GM21717 (cell line): ENCODE results near the gene BEST2.

Experiments used
- ATAC-seq: cut with Tn5 transposase; IDR thresholded peaks from one replicate; pipeline ENCODE4 v1.9.1; 2021; ENCODE audit warnings: mild to moderate bottlenecking, moderate library complexity; ENCODE audit not compliant: unreplicated experiment

Gene BEST2

DNA sequence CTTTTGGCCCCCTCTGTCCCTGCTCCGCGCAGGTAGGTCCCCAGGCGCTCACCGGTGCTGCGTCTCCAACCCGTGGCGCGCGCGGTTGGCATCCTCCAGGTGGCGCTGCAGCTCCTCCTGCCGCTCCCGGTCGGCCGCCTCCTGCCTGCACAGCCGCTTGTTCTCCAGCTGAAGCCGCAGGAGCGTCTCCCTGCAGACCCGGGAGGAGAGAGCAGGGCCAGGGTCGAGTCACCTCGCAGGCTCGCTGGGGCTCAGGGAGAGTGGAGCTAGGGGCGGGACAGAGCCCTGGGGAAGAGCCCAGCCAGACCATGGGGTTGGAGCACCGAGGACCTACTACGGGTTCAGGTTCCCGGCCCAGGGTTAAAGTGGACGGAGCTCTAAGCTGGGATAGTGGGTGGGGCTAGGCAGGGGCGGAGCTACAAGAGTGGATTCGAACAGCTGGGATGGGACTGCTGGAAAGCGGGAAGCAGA is 14.5 kb downstream of the BEST2 start:
- no peak for ATAC-seq

DNA sequence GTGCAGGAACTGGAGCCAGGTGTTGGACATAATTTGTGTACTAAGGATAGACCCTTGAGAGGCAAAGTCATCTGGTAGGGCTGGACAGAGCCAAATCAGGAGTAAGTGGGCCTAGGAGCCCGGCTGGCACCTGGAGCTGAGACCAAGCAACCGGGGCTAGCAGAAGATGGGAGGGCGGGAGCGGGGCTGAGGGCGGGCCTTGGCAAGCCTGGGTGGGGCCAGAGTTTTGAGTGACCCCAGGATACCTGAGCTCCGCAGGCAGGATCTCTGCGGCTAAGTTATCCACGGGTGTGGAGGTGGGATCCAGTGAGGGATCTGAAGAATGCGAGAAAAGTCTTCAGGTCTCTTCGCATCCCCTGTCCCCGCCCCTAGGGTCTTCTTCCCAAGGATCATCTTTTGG is 15.6 kb downstream of the BEST2 start:
- ATAC-seq = no peak

DNA sequence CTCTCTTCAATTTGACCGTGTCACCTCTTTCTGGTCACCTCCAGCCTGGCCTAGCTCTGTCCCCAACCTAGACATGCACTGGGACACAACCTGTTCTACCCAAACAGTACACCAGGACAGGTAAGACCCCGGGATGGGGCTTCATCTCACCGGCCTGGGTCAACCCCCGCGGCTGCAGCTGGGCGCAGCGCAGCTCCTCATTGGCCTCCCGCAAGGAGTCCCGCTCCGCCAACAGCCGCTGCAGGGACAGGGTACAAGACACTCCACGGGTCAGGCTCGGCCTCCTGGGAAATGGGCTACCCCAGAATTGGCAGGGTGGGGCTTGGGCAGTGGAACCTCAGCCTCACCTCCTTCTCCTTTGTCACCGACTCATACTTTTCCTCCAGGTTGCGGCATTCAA is 16.1 kb downstream of the BEST2 start:
- no peak for ATAC-seq

DNA sequence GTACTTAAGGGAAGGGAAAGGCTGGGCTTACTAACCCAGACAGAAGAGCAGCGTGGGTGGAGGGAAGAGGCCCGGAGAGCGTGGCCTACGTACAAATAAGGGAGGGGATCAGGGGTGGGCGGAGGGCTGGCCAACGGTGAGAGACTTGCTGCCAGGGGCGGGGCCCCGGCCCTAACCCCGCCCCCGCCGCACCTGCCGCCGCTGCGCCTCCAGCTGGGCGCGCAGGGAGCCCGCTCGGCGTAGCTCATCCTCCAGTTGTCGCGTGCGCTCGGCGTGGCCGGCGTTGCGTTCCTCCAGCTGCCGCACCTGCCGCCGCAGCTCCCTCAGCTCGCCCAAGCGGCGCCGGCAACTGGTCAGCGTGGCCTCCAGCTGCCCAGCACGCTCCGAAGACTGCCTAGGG is 18.1 kb downstream of the BEST2 start:
- ATAC-seq = no peak

DNA sequence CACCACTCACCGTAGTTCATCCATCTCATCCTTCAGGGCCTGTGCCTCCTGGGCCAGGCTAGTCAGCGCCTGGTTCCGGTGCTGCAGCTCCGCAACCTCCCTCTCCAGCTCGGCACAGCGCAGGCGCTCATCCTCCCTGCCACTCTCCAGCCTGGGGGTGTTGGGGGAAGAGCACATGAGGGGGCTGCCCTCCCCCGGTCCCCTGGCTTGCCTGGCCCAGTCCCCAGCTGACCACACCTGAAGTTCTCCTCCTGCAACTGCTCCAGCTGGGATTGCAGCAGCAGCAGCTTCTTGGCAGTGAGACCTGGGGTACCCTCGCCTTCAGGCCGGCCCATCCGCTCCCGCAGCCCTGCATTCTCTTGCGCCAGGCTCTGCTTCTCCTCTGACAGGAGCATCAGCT is 19.3 kb downstream of the BEST2 start:
- ATAC-seq = no peak

DNA sequence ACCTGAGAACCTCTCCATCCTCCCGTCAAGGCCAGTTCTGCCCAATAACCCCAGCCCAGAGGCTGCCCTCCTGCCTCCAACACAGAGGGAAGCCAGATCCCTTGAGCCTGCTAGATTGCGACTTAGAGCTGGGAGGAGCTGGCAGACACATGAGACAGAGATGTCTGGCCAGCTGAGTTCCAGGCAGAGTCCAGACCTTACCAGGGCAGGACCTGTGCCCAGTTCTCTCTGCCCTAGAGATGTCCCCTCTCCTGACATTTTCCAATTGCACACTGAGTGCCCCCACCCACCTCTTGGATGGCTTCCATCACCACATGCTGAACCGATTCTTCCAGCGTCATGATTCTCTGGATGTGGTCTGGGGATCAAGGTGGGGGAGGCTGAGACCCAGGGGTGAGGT is 20.7 kb downstream of the BEST2 start:
- ATAC-seq = no peak

DNA sequence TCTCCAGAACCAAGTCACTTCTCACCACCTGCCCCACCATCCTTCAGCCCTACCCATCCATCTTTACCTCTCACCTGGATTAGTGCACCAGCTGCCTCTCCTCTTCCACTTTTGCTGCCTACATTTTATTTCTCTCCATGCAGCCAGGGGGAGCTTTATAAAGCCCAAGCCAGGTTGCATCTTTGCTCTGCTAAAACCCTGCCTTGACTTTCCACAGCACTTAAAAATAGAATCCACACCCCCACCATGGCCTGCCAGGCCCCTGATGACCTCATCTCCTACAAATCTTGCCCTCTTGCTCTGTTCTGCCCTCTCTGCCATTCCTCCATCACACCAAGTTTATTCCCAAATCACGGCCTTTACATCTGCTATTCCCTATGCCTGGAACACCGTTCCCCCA is 22.0 kb downstream of the BEST2 start:
- no peak for ATAC-seq

DNA sequence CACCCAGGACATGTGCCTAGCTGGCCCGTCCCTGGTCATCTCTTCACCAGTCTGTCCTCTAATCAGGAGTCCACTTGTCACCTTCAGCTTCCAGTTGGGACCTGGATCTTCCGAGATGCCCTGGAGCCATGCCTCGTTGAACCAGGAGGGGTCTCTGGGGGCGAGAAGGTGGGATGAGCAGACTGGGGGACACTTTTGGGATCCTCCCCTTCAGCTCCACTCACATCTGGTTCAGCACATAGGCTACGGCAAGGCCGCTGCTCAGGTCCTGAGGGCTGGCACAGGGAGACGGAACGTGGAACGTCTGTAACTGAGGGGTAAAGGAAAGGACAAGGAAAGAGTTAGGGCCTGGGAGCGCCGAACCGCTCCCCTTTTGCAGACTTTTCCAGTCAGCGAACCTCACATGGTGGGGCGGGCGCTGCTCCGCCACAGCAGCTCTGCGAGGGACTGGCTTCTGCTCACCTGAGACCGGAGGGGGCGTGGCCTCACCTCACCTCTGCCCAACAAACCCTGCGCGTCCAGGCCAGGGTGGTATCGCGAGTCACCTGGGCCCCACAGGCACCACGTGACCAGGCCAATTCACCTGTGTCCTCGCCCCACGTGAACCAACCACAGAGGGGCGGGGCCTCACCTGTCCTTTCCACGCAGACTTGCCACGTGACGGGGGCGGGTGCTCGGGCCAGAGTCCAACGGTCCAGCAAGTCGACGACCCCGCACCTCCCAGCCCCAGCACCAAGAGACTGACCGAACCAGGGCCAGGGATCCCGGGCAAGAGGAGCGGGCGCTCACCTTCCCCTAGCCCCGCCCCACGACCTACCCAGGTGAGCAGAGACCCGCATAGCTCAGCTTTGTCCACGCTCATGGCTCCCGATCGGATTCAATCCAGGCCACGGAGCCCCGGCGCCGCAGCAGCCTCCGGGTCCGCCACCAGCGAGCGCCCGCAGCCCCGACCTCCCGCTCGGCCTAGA is 23.3 kb downstream of the BEST2 start, which contains the start of gene HOOK2:
Gene HOOK2, minus strand, starts transcription at position 965 of the 968 bp plus-strand sequence. Its CDS starts 103 bp downstream, at position 862.
- no peak for ATAC-seq

DNA sequence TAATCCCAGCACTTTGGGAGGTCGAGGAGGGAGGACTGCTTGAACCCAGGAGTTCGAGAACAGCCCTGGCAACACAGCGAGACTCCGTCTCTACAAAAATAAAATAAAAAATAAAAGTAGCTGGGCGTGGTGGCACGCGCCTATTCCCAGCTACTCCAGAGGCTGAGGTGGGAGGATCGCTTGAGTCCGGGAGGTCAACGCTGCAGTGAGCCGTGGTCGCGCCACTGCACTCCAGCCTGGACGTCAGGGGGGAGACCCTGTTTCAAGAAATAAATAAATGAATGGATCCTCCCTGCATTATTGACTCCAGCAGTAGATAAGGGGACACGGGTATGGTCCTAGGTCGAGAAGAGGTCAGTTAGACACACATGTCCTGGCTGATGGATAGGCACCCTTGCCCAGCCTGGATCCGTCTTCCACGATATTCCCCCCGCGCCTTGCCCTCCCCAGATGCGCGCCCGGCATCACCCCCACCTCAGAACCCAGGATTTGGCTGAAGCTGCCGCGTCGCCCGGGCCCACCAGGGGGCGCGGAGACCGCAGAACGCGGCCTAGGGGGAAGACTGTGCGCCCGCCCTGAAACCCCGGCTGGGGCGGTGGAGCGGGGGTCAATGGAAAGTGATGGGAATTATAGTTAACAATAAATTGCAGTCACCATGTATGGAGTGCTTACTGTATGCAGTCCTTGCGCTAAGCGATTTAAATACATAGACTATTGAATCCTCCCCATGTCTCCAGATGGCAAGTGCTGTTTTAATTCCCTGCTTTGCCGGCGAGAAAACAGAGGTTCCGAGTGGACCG is 25.8 kb downstream of the BEST2 start:
- ATAC-seq = no peak

DNA sequence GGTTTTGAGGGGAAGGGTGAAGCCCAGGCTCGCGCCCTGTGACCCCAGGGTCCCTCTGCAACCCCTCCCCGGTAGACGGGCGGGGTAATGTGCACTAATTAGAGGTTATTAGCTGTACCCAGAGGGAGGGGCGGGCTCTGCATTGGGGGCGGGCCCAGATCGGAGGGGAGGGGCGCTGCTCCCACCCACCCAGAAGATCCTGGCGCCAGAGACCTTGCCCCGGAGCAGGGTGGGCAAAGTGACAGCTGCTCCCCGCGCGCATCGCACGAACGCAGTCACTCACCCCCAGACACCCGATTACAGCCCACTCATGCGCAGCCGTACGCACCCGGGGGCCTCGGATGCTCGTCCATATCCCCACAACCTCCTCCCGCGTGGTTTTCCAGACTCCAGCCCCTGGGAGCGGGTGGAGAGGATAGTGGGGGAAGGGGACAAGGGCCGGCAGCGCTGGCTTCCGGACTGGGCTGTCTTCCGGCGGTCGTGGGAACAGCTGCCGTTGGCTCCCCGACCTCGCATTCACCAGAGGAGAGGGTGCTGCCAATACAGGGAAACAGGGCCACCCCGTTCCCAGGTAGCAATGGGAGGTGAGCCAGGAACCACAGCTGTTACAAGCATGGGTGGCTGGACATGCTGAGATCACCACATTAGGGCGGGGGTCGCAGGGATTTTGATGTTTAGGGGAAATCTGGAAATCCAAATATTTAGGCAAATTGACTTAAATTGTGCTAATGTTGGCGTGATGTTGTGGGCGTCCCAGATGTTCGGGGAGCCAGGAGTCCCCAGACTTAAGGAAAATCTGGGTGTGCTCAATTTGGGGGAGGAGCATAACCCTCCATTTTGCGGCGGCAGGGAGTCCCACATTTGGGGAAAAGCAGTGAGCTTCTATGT is 26.7 kb downstream of the BEST2 start:
- no peak for ATAC-seq

DNA sequence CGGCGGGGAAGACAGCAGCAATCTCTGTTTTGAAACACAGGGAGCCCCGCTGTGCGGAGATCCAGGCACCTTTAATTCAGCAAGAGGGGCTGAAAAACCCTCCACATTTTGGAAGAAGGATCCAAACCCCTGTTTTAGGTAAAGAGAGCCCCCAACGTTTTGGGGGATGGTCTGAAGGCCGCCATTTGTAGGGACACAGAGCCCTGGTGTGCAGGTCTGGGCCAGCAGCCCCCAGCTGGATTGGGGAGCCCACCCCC is 27.2 kb downstream of the BEST2 start:
- ATAC-seq = no peak

DNA sequence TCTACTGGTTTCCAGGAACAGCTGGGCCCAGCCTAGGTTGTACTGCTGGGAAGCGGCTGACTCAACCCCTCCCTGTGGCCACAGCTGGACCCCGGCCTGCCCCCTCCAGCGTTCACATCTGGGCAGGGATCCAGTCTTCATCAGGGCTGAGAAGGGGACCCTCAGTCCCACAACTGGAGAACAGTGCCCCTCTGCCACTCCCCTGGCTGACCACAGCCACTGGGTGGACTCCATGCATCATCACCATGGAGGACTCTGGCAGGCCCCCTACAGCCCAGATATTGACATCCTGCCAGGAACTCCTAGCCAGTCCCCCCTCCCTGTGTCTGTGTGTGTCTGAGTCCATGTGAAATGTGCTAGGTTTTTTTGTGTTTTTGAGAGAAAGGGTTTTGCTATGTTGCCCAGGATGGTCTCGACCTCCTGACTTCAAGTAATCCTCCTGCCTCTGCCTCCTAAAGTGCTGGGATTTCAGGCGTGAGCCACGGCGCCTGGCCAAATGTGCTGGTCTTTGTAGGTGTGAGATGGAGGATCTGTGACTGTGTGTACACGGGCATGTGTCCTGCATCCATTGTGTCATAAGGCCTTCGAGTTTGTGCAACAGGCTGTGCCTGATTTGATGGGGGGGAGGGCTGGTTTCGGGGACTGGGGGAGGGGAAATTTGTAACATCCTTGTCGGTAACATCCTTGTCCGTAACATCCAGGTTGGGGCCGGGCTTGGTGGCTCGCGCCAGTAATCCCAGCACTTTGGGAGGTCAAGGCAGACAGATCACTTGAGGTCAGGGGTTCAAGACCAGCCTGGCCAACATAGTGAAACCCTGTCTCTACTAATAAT is 27.8 kb downstream of the BEST2 start:
- ATAC-seq = no peak

DNA sequence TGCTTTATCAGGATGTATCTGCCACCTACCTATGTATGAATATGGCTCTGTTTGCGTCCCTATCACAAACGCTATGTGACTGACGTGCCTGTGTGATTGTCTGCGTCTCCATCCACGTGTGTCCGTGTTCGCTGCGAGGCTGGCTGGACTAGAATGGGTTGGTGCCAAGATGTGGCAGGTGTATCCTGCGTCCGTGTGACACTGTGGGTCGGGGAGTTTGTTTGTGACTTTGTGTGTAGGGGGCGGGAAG is 30.5 kb downstream of the BEST2 start:
- peak; percentile 8 for ATAC-seq

DNA sequence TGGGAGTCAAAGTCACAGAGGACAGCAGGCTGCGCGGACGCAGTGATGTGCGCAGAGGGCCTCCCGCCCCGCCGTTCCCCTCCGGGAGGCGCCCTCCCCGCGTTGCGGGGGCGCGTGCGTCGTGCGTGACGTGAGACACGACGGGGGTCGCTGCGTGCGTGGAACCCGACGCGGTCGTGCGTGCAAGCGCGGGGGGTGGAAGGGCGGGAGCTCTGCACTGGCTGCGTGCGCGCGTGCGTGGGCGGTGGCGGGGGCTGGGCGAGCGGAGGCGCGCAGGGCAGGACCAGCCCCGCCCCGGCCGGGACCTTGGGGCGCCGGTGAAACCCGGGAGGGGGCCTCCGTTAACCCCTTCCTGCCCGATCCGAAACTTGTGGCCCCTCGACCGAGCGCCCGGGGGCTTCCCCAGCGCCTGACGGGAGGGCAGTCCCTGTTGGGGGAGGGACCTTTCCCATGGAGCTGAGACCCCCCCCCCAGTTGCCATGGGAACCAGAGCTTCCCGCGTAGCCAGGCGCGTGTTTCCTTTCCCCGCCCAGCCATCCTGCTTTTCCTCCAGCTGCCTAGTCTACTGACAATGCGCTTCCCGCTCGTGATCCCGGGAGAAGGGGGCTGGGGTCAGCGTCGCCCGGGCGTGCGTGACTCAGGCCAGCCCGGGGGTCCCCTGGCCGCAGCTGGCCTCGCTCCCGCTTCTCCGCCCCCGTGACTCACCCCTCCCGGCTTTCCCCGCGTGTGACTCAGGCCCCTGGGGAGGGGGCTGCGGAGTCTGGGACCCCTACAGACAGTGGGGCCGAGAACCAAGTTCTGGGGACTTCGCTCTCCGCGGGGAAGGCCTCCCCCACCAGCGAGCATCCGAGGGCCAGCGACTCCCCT is 31.1 kb downstream of the BEST2 start:
- peak; percentile 23 for ATAC-seq

DNA sequence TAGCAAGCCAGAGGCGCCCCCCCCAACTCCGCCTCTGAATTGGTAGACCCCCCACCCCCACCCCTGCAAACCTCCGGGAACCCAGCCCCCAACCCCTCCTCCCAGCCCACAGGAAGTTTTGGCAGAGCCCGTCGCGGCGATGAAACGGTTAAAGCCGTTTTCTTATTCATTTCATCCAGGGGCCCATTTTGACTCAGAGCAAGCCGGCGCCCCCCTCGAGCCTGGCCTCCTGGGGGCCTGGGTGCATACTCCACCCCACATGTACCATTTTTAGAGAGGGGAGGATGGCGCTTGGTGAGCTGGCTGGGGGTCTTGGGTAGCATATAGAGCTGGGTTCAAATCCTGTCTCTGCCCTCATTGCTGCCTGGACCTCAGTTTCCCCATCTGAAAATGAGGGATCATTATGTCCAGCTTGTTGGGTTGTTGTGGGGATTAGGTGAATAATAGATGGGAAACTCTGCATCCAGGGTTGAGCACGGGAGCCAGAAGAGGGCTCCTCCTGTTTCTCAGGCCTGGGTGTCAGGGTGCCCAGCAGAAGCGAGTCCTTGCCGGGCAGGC is 31.8 kb downstream of the BEST2 start:
- no peak for ATAC-seq

DNA sequence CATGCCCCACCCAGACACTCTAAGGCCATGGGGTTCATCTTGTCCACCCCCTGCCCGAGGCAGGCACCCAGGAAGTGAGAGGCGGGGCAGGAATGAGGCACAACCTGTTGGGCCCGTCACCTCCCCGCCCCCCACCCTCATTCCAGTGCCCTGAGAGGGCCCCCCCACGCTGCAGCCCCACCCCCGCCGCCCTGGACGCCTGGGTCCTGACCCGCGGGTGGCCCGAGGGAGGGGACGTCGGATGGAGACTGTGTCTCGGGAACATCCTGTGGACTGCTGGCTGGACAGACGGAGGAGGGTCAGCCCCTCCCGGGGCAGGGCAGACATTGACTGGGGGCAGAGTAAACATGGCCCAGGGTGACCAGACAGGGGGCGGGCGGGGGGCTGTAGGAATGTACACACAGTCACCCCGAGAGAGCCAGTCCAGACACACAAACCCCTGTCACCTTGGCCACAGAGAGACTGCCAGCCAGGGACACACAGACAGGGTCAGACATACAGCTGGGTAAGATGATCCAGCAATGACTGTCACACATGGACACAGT is 32.3 kb downstream of the BEST2 start:
- ATAC-seq = no peak

DNA sequence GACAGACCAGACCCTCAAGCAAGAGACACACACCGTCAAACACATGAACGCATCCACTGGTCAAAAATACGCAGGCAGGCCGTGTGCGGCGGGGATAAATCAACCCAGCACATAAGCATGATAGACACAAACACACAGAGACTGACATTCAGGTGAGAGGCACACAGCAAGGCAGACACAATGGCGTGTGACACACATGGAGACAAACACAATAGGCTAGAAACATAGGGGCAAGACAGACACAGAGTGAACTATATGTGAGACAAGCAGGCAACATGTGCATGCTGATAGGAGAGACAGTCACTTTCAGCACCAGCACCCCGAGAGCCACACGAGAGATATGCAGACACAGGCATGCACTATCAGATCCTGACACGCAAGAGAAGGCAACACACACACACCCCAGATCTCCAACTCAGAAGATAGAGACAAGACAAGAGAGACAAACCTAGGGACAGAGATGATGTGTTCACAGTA is 32.8 kb downstream of the BEST2 start:
- ATAC-seq = no peak

DNA sequence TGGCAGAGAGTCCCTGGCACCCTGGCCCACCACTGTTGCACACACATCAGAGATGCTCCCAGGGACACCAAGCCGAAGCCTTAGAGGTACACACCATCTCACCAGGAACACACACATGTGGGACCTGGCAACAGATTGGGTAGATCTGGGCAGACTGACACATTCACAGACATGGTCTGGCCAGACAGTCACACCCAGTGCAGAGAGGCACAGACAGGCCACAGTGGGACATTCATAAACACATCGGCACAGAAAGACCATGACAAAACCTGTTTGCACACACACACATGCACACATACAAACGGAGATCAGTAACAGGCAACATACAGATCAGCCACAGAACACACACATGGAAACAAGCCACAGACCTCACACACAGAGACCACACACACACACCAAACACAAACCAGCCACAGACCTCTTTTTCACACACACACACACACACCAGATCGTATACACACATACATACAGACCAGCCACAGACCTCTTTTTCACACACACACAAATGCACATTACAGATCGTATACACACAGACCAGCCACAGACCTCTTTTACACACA is 33.4 kb downstream of the BEST2 start:
- no peak for ATAC-seq
